SK-N-SH (cell line): ENCODE measurements around the gene ASB15. TPM values are rescaled to one million over a fixed set of nuclear protein-coding genes. Genes with fewer than 3 reads are reported as not detected.

ENCODE experiments used
- CTCF ChIA-PET: fragments of 300-600, 350-600 bp; formaldehyde crosslinking; extraction: SDS; loops from one replicate; lab custom pipeline; 2021; lab: Yijun Ruan, JAX
- POLR2A ChIA-PET: fragments of 350-600 bp; sonication (Branson Sonifier 250); formaldehyde crosslinking; extraction: SDS; loops from one replicate; lab custom pipeline; 2020; ENCODE audit warnings: antibody characterized with exemption, inconsistent platforms; lab: Yijun Ruan, JAX
- DNase-seq: peaks from one replicate; pipeline ENCODE4 v3.0.0; 2012
- H2AFZ ChIP-seq: fragments of 200-600 bp; sonication (generic); 2 replicates; pipeline ENCODE4 v1.8.1; 2016; ENCODE audit warnings: antibody characterized with exemption, mild to moderate bottlenecking, low read depth
- H3F3A ChIP-seq: fragments of 200-600 bp; sonication (generic); replicated peaks from 2 replicates; pipeline ENCODE3; 2016; ENCODE audit warnings: antibody characterized with exemption, mild to moderate bottlenecking; ENCODE audit not compliant: insufficient read depth
- H3K27ac ChIP-seq, 2 experiments: fragments of 200-500 bp in 1 of 2; fragments of 200-600 bp in 1 of 2; sonication (Bioruptor generic) in 1 of 2; sonication (generic), shearing (Covaris generic) in 1 of 2; 2 replicates each; pipeline versions ENCODE4 v1.5.1 to v1.6.1; 2014 to 2016; ENCODE audit warnings: low read depth in 2 of 2, inconsistent platforms in 1 of 2, low read length in 1 of 2, mild to moderate bottlenecking in 1 of 2, mixed read lengths in 1 of 2
- H3K27me3 ChIP-seq: fragments of 200-600 bp; sonication (generic), shearing (Covaris generic); 2 replicates; pipeline ENCODE4 v1.6.1; 2016; ENCODE audit warnings: mixed run types; ENCODE audit not compliant: insufficient read depth
- H3K36me3 ChIP-seq, 2 experiments: fragments of 200-500 bp in 1 of 2; fragments of 200-600 bp in 1 of 2; sonication (Bioruptor generic) in 1 of 2; sonication (generic) in 1 of 2; replicated peaks in 1 of 2; 2 replicates each; pipeline versions ENCODE3 to v1.5.1; 2014 to 2016; ENCODE audit warnings: low read length in 1 of 2, mild to moderate bottlenecking in 1 of 2; ENCODE audit not compliant: insufficient read depth in 2 of 2, control insufficient read depth in 1 of 2
- H3K4me1 ChIP-seq, 2 experiments: fragments of 200-500 bp in 1 of 2; fragments of 200-600 bp in 1 of 2; sonication (Bioruptor generic) in 1 of 2; sonication (generic), shearing (Covaris generic) in 1 of 2; 2 replicates each; pipeline versions ENCODE4 v1.5.1 to v1.6.1; 2014 to 2016; ENCODE audit warnings: low read depth in 1 of 2, low read length in 1 of 2, mixed run types in 1 of 2; ENCODE audit not compliant: insufficient read depth in 2 of 2, control insufficient read depth in 1 of 2
- H3K4me2 ChIP-seq: fragments of 200-600 bp; sonication (generic), shearing (Covaris generic); 2 replicates; pipeline ENCODE4 v1.6.1; 2017; ENCODE audit warnings: mixed run types
- H3K4me3 ChIP-seq, 2 experiments: fragments of 200-500 bp in 1 of 2; fragments of 200-600 bp in 1 of 2; sonication (Bioruptor generic) in 1 of 2; sonication (generic), shearing (Covaris generic) in 1 of 2; 2 replicates each; pipeline versions ENCODE4 v1.5.1 to v1.8.1; 2014 to 2016; ENCODE audit warnings: low read depth in 2 of 2, inconsistent platforms in 1 of 2, low read length in 1 of 2, mild to moderate bottlenecking in 1 of 2, mixed read lengths in 1 of 2, moderate library complexity in 1 of 2
- H3K79me2 ChIP-seq: fragments of 200-600 bp; sonication (generic); 2 replicates; pipeline ENCODE4 v1.8.1; 2017; ENCODE audit warnings: mild to moderate bottlenecking; ENCODE audit not compliant: insufficient read depth
- H3K9ac ChIP-seq: fragments of 200-600 bp; sonication (generic); 2 replicates; pipeline ENCODE4 v1.6.1; 2017; ENCODE audit warnings: mixed run types
- H3K9me2 ChIP-seq: fragments of 200-600 bp; sonication (generic); 2 replicates; pipeline ENCODE4 v1.6.1; 2017; ENCODE audit warnings: mixed run types
- H3K9me3 ChIP-seq: fragments of 200-600 bp; sonication (generic); 2 replicates; pipeline ENCODE4 v1.6.1; 2017; ENCODE audit warnings: mixed run types, mild to moderate bottlenecking, moderate library complexity
- H4K20me1 ChIP-seq: fragments of 200-600 bp; sonication (generic); 2 replicates; pipeline ENCODE4 v1.6.1; 2017; ENCODE audit warnings: mild to moderate bottlenecking, mixed run types; ENCODE audit not compliant: insufficient read depth
- CHD2 ChIP-seq: fragments of 150-350 bp; IDR thresholded peaks from 2 replicates; pipeline ENCODE4 v1.6.1; 2018; ENCODE audit warnings: low read length; ENCODE audit not compliant: partially characterized antibody
- FOXM1 ChIP-seq: IDR thresholded peaks from 2 replicates; pipeline ENCODE4 v1.4.0; 2012; ENCODE audit warnings: low read depth, mild to moderate bottlenecking
- TEAD4 ChIP-seq: IDR thresholded peaks from 2 replicates; pipeline ENCODE4 v1.4.0; 2012; ENCODE audit warnings: mild to moderate bottlenecking, borderline replicate concordance; ENCODE audit not compliant: insufficient read depth
- USF1 ChIP-seq: IDR thresholded peaks from 2 replicates; pipeline ENCODE4 v1.4.0; 2012; ENCODE audit warnings: low read depth, borderline replicate concordance
- USF2 ChIP-seq: fragments of 150-350 bp; IDR thresholded peaks from 2 replicates; pipeline ENCODE4 v1.6.1; 2017; ENCODE audit warnings: antibody characterized with exemption, low read length, low read depth, borderline replicate concordance
- ZBTB33 ChIP-seq: IDR thresholded peaks from 2 replicates; pipeline ENCODE4 v1.4.0; 2012; ENCODE audit warnings: low read depth, borderline replicate concordance
- whole genome bisulfite sequencing: methylation state at CpG from one replicate; pipeline ENCODE4 v1.1.6; 2017; ENCODE audit warnings: low lambda C conversion rate; 5-methylcytosine and 5-hydroxymethylcytosine counted together
- polyA plus RNA-seq, 3 experiments: library from polyadenylated mRNA; depleted of rRNA; stranded (reverse); fragments of >200 nt; gene quantifications; 2 replicates each; pipeline ENCODE4 v1.2.3, GENCODE V29; 2012
- TF ChIP-seq, protein P1 (sequence below): fragments of 200-600 bp; sonication (generic); IDR thresholded peaks from 2 replicates; pipeline ENCODE4 v1.6.1; 2017; ENCODE audit warnings: antibody characterized with exemption, mild to moderate bottlenecking, moderate library complexity

Gene ASB15
- polyA plus RNA-seq, 1 of the 3 experiments (the other 2 are of a cell fraction) = not detected

- TF ChIP-seq, protein P1, sequence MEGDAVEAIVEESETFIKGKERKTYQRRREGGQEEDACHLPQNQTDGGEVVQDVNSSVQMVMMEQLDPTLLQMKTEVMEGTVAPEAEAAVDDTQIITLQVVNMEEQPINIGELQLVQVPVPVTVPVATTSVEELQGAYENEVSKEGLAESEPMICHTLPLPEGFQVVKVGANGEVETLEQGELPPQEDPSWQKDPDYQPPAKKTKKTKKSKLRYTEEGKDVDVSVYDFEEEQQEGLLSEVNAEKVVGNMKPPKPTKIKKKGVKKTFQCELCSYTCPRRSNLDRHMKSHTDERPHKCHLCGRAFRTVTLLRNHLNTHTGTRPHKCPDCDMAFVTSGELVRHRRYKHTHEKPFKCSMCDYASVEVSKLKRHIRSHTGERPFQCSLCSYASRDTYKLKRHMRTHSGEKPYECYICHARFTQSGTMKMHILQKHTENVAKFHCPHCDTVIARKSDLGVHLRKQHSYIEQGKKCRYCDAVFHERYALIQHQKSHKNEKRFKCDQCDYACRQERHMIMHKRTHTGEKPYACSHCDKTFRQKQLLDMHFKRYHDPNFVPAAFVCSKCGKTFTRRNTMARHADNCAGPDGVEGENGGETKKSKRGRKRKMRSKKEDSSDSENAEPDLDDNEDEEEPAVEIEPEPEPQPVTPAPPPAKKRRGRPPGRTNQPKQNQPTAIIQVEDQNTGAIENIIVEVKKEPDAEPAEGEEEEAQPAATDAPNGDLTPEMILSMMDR = peak; percentile 92
- TF ChIP-seq, all 33 proteins: peak for 3
Measured at GRCh38 chr7:123635551-123636359, 34.1 kb downstream of the ASB15 start (continued).

DNA sequence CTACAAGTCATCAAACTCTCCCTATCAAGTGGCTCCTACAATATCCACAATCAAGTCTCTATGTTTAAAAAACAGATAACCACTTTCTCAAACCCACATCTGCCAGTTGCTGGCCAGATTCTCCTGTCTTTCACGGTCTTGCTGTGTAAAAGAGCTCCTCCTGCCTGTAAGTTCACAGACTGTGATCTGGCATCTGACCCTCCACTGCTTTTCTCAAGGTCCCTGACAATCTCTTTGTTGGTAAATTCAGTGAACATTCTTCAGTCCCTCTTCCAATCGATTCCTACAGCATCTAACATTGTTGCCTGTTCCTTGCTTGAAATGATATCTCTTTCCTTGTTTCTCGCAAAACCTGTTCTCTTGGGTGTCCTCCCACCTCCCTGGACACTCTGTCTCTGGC is 35.6 kb downstream of the ASB15 start:
- peaks cover 16% of the 10 kb centered on the region for H3F3A ChIP-seq
- no peaks in the 10 kb centered on the region for H3K9me3 ChIP-seq
- H2AFZ ChIP-seq = no peak overlapping the region
- 68% methylated on average over 3 of the region's 3 CpGs for WGBS
- POLR2A ChIA-PET = no interaction called here
- TF ChIP-seq TEAD4 (no peak), USF1 (no peak), ZBTB33 (no peak), FOXM1 (no peak), USF2 (no peak), CHD2 (no peak)
- TF ChIP-seq, protein P1 = no peak
- TF ChIP-seq, all 33 proteins: peak for 0
- H4K20me1 ChIP-seq = no peaks in the 10 kb centered on the region
- CTCF ChIA-PET = interaction anchor here (0.7 to 5.2 kb wide), 23 partner anchors 8 to 476 kb away, joined by 3 to 61 read pairs (median 8); partner anchors contain the start of genes LMOD2 and NDUFA5
- no peak overlapping the region for H3K4me2 ChIP-seq
- H3K79me2 ChIP-seq = no peaks in the 10 kb centered on the region
- no peak overlapping the region for H3K4me3 ChIP-seq
- peaks cover 3 to 4% of the 10 kb centered on the region in 2 experiments; a peak in 2 of 4 replicates for H3K4me1 ChIP-seq
- H3K27me3 ChIP-seq = no peaks in the 10 kb centered on the region
- no peaks in the 10 kb centered on the region for H3K9me2 ChIP-seq
- no peak for DNase-seq
- no peaks in the 10 kb centered on the region for H3K36me3 ChIP-seq
- no peak overlapping the region for H3K27ac ChIP-seq
- H3K9ac ChIP-seq = no peak overlapping the region
